Osteoblast (primary cell): ENCODE data around the gene TMEM184C. TPM values are rescaled to one million over a fixed set of nuclear protein-coding genes. Genes with fewer than 3 reads are reported as not detected.

Experiments used
- DNase-seq: peaks from one replicate; pipeline ENCODE4 v3.0.0; 2011; ENCODE audit warnings: low spot score, mixed read lengths; ENCODE audit not compliant: insufficient read length; ENCODE audit errors: missing footprints
- H2AFZ ChIP-seq: 2 replicates; pipeline ENCODE4 v1.6.0; 2011; ENCODE audit warnings: mild to moderate bottlenecking, low read length
- H3K27ac ChIP-seq: 2 replicates; pipeline ENCODE4 v1.5.1; 2011; ENCODE audit warnings: mild to moderate bottlenecking, low read depth, low read length, moderate library complexity
- H3K27me3 ChIP-seq: 2 replicates; pipeline ENCODE4 v1.6.0; 2012; ENCODE audit warnings: mild to moderate bottlenecking, control low read depth, inconsistent platforms, low read length, moderate library complexity; ENCODE audit not compliant: insufficient read depth
- H3K36me3 ChIP-seq: 2 replicates; pipeline ENCODE4 v1.5.1; 2011; ENCODE audit warnings: mild to moderate bottlenecking, low read length, control low read depth, moderate library complexity; ENCODE audit not compliant: insufficient read depth
- H3K4me1 ChIP-seq: 2 replicates; pipeline ENCODE4 v1.5.1; 2011; ENCODE audit warnings: mild to moderate bottlenecking, low read length, control low read depth, moderate library complexity; ENCODE audit not compliant: insufficient read depth
- H3K4me2 ChIP-seq: 2 replicates; pipeline ENCODE4 v1.6.0; 2011; ENCODE audit warnings: mild to moderate bottlenecking, low read length; ENCODE audit not compliant: insufficient read depth
- H3K4me3 ChIP-seq: fragments of 200-600 bp; sonication (generic); 3 replicates; pipeline ENCODE4 v1.5.1; 2012; ENCODE audit warnings: mild to moderate bottlenecking, low read length, inconsistent platforms; ENCODE audit not compliant: insufficient read depth
- H3K79me2 ChIP-seq: 2 replicates; pipeline ENCODE4 v1.6.0; 2012; ENCODE audit warnings: mild to moderate bottlenecking, low read length, control low read depth, inconsistent platforms; ENCODE audit not compliant: insufficient read depth
- H3K9me3 ChIP-seq: 2 replicates; pipeline ENCODE4 v1.5.1; 2011; ENCODE audit warnings: low read depth, low read length, control low read depth
- H4K20me1 ChIP-seq: 2 replicates; pipeline ENCODE4 v1.6.0; 2012; ENCODE audit warnings: mild to moderate bottlenecking, low read length, control low read depth; ENCODE audit not compliant: insufficient read depth
- total RNA-seq: library from RNA; depleted of rRNA; stranded (reverse); fragments of >200 nt; gene quantifications from 2 replicates; pipeline ENCODE4 v1.2.3, GENCODE V29; 2012
- TF ChIP-seq, protein P1 (sequence below): IDR thresholded peaks from 2 replicates; pipeline ENCODE4 v1.5.1; 2011; ENCODE audit warnings: mild to moderate bottlenecking, low read depth, low read length, moderate library complexity; ENCODE audit errors: extremely low read depth

Gene TMEM184C
- total RNA-seq, 1 donor: 43.4 TPM

DNA sequence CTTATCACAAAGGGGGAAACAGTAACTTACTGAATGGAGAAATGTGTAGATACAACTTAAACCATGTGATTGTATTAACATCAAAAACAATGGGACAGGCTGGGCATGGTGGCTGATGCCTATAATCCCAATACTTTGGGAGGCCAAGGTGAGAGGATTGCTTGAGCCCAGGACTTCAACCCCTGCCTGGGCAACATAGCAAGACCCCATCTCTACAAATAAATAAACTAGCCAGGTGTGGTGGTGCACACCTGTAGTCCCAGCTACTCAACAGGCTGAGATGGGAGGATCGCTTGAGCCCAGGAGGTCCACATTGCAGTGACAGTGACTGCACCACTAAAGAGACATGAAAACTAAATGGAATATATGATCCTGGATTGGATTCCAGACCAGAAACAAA, 26.4 kb downstream of the TMEM184C start:
- Histone ChIP-seq H3K9me3 (no peaks in the 10 kb centered on the region), H3K36me3 (no peaks in the 10 kb centered on the region), H2AFZ (no peak overlapping the region), H3K4me2 (no peak overlapping the region), H3K4me1 (peaks cover 6% of the 10 kb centered on the region), H3K79me2 (peaks cover 16% of the 10 kb centered on the region), H4K20me1 (no peaks in the 10 kb centered on the region), H3K4me3 (no peak overlapping the region), H3K27me3 (no peaks in the 10 kb centered on the region), H3K27ac (no peak overlapping the region)
- TF ChIP-seq, protein P1, sequence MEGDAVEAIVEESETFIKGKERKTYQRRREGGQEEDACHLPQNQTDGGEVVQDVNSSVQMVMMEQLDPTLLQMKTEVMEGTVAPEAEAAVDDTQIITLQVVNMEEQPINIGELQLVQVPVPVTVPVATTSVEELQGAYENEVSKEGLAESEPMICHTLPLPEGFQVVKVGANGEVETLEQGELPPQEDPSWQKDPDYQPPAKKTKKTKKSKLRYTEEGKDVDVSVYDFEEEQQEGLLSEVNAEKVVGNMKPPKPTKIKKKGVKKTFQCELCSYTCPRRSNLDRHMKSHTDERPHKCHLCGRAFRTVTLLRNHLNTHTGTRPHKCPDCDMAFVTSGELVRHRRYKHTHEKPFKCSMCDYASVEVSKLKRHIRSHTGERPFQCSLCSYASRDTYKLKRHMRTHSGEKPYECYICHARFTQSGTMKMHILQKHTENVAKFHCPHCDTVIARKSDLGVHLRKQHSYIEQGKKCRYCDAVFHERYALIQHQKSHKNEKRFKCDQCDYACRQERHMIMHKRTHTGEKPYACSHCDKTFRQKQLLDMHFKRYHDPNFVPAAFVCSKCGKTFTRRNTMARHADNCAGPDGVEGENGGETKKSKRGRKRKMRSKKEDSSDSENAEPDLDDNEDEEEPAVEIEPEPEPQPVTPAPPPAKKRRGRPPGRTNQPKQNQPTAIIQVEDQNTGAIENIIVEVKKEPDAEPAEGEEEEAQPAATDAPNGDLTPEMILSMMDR: no peak
- DNase-seq: no peak

DNA sequence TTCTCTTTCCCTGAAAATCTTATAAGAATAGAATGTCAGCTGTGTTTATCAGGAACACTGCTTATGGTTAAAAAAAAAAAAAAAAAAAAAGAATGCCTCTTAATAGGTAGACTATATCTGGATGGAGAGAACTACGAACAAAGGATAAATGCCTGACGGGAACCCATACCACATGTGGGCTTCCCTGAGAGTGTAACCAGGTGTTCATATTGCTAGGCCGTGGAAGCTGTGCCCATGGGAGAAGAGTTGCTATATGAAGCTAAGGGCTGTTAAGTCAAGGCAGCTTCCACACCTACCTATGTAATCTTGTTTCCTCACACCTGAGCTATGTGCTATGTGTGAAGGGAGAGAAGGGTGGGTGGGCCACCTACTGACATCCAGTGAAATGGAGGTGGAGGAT, 27.3 kb downstream of the TMEM184C start:
- H3K79me2 ChIP-seq: peaks cover 16% of the 10 kb centered on the region
- no peak overlapping the region for H3K4me2 ChIP-seq
- no peak for DNase-seq
- H3K9me3 ChIP-seq: no peaks in the 10 kb centered on the region
- peaks cover 6% of the 10 kb centered on the region for H3K4me1 ChIP-seq
- TF ChIP-seq, protein P1: no peak
- H3K27ac ChIP-seq: no peak overlapping the region
- no peaks in the 10 kb centered on the region for H4K20me1 ChIP-seq
- H3K4me3 ChIP-seq: no peak overlapping the region
- no peak overlapping the region for H2AFZ ChIP-seq
- no peaks in the 10 kb centered on the region for H3K36me3 ChIP-seq
- H3K27me3 ChIP-seq: no peaks in the 10 kb centered on the region

DNA sequence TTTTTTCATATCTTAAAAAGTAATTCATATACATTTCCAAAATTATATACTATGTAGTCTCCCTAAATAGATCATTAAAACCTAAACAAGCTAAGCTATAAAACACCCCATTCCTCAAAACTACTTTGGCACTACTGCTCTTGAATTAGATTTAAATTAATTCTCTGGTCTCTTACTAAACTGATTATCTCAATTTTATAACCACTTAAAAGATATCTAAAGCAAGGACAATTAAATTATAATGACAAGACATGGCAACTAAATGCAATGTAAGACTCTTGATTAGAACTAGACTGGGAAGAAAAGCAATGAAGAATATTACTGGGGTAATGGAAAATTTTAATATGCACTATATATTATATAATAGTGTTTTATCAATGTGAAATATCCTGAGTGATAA, 27.9 kb downstream of the TMEM184C start:
- H2AFZ ChIP-seq: no peak overlapping the region
- no peaks in the 10 kb centered on the region for H3K9me3 ChIP-seq
- no peak for DNase-seq
- H3K79me2 ChIP-seq: peaks cover 16% of the 10 kb centered on the region
- H3K27me3 ChIP-seq: no peaks in the 10 kb centered on the region
- TF ChIP-seq, protein P1: no peak
- H3K4me1 ChIP-seq: peaks cover 6% of the 10 kb centered on the region
- H4K20me1 ChIP-seq: no peaks in the 10 kb centered on the region
- no peak overlapping the region for H3K4me2 ChIP-seq
- no peaks in the 10 kb centered on the region for H3K36me3 ChIP-seq
- H3K4me3 ChIP-seq: no peak overlapping the region
- H3K27ac ChIP-seq: no peak overlapping the region

DNA sequence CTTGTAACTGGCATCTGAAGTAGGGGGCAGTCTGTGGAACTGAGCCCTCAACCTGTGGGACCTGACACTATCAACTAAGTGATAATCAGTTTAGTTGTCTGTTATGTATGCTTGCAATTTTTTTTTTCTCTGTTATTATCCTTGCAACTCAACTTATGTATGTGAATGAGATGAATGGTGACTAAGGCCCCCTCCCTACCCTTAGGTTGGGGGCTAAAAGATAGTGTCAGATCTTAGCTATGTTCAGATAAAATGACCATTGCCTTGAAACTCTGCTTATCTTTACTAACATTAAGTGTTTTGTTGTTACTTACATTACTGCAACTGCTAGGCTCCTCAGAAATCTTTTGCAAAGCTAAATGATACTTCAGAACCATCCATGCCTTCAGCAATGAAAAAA, 31.5 kb downstream of the TMEM184C start:
- no peak for DNase-seq
- H2AFZ ChIP-seq: no peak overlapping the region
- TF ChIP-seq, protein P1: no peak
- H3K4me1 ChIP-seq: peaks cover 6% of the 10 kb centered on the region
- H3K4me2 ChIP-seq: no peak overlapping the region
- no peaks in the 10 kb centered on the region for H3K27me3 ChIP-seq
- H3K9me3 ChIP-seq: no peaks in the 10 kb centered on the region
- no peak overlapping the region for H3K4me3 ChIP-seq
- H4K20me1 ChIP-seq: no peaks in the 10 kb centered on the region
- no peaks in the 10 kb centered on the region for H3K36me3 ChIP-seq
- H3K79me2 ChIP-seq: peaks cover 14% of the 10 kb centered on the region
- H3K27ac ChIP-seq: no peak overlapping the region
